ENCODE data around the gene ELAVL2. TPM values are rescaled to one million over a fixed set of nuclear protein-coding genes. Genes with fewer than 3 reads are reported as not detected.
A peak's percentile ranks its signal among the peaks of the same experiment; 100 is the strongest.

ELAVL2 gene
- under 1 TPM in 2 of 4 donors, not detected in 2; 0.84 TPM for total RNA-seq

DNA sequence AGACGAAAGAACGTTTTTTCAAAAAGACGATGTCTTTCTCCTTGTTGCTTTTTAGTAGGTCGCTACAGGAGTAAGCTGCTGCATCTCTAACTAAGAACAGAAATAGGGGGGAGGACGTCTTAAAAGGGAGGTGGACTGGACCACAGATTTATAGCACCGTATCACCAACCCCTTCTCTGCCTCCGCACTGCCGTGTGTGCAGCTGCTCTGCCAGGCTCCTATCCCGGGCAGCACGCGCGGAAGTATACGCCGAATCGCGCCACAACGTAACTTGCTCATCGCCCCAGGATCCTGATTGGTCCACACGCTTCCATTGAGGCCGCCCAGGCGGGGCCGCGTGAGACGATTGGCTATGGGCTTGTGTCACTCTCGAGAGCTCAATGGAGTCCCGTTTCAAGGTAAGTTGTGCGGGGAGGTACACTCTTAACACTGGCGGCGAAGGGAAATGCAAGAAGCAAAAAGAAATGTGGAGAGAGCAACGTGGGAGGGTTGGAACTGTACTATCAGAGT is at the start of gene ELAVL2:
Gene ELAVL2, minus strand, starts transcription at position 121 of the 510 bp plus-strand sequence. CDS start 64,006 bp downstream, outside the sequence.
- no peak for TF ChIP-seq CTCF (IDR thresholded peaks at IDR 0.05)
- DNase-seq (ENCODE audit: low spot score) (peak; percentile 74), ATAC-seq (ENCODE audit: low FRiP score) (peak; percentile 96)

DNA sequence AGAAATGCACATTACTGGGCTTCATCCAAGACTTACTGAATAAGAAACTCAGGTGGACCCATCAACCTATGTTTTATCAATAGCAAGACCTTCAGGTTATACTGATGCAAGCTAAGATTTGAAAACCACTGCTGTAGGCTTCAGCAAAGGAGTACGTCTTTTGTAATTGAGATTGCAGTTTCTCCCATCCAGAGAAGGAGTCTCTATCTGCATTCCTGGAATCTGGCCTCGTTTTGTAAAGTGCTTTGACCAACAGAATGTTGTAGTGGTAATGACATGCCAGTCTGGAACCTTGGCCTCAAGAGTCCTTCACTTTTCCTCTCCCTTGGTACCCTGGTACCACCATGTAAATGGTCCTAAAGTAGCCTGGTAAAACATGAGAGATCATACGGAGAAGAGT is 32.2 kb upstream of the ELAVL2 start:
- no peak for TF ChIP-seq CTCF (IDR thresholded peaks at IDR 0.05)
- ATAC-seq (ENCODE audit: low FRiP score) (no peak), DNase-seq (ENCODE audit: low spot score) (no peak)

DNA sequence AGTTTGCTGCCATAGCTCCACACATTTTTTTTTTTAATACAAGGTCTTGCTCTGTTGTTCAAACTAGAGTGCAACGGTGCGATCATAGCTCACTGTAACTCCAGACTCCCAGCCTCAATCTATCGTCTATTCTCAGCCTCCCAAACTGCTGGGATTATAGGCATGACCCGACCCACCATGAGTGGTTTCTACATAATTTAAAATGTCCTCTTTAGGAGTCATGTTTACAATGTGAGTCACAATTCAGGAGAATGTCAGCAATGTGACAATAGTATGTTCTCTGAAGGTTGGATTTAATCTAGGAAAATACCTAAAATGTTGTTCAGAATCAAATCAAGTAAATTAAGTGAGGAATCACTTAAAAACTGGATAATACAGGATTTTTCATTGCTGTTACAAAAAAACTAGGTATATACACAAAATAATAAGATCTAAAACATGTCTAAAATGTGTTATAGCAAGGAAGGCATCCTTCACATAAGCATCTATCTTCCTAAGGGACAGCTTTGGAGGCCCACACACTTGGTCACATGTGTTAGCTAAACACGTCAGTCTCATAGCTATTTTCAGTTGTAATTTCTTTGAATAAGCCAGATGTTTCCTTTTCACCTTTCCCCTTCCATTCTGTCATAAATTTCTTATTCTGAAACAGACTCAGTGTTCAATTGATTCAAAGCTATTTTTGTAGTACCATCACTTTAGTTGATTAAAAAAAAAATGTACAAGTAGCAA is 30.0 kb upstream of the ELAVL2 start:
- no peak for DNase-seq (ENCODE audit: low spot score)
- ATAC-seq (ENCODE audit: low FRiP score): no peak
- TF ChIP-seq CTCF (IDR thresholded peaks at IDR 0.05): no peak

- TF ChIP-seq CTCF (IDR thresholded peaks at IDR 0.05): no peak
- peak; percentile 93 for ATAC-seq (ENCODE audit: low FRiP score)
- no peak for DNase-seq (ENCODE audit: low spot score)
Measured at GRCh38 chr9:23850690-23851629, 24.9 kb upstream of the ELAVL2 start.

DNA sequence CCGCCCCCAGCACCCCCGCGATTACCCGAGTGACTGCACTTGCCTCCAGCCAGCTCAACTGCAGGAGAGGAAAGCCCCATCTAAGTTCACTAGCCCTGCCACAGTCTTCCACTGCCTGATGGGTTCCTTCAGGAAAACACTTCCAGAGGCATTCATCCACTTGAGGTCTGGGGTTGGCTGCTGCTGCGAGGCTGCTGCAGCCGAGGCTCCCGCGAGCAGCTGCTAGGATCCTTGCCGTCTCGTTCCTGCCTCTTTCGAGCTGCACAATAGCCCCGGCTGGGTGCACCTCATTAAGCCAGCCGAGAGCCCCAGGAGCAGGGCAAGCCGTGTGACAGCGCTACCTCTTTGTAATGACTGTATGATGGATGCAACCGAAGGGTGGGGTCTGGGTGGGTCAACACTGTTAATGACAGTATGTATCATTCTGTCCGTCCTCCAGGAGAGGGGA is 24.2 kb upstream of the ELAVL2 start:
- ATAC-seq (ENCODE audit: low FRiP score) (peak; percentile 38), DNase-seq (ENCODE audit: low spot score) (no peak)
- no peak for TF ChIP-seq CTCF (IDR thresholded peaks at IDR 0.05)

- no peak for TF ChIP-seq CTCF (IDR thresholded peaks at IDR 0.05)
- ATAC-seq (ENCODE audit: low FRiP score) (no peak), DNase-seq (ENCODE audit: low spot score) (no peak)
Measured at GRCh38 chr9:23849379-23850035, 23.5 kb upstream of the ELAVL2 start.

All from omental fat pad (tissue), 4 donors.